ENCODE measurements around the gene ADAMTSL4. TPM values are rescaled to one million over a fixed set of nuclear protein-coding genes. Genes with fewer than 3 reads are reported as not detected.
A peak's percentile ranks its signal among the peaks of the same experiment; 100 is the strongest.

The ADAMTSL4 gene
- total and polyA plus RNA-seq, 9 of the 15 experiments (the other 6 are each of a cell fraction or from before 2014, with no cell fraction given), result 12.7 to 212 (median 35.6) TPM

GRCh38 chr1:150579110-150579944 is 30.1 kb downstream of the ADAMTSL4 start, which contains the start of gene MCL1 (continued):
- TF ChIP-seq, protein P1, sequence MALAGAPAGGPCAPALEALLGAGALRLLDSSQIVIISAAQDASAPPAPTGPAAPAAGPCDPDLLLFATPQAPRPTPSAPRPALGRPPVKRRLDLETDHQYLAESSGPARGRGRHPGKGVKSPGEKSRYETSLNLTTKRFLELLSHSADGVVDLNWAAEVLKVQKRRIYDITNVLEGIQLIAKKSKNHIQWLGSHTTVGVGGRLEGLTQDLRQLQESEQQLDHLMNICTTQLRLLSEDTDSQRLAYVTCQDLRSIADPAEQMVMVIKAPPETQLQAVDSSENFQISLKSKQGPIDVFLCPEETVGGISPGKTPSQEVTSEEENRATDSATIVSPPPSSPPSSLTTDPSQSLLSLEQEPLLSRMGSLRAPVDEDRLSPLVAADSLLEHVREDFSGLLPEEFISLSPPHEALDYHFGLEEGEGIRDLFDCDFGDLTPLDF (CRISPR knock-in tag; IDR thresholded peaks at IDR 0.05), result no peak
- TF ChIP-seq CCNT2 (IDR thresholded peaks at IDR 0.05; ENCODE audit: borderline replicate concordance, extremely low read depth, insufficient read length, low read depth, low read length), result peak; percentile 85
- no peak; the same call in 1 of the 2 replicates for TF ChIP-seq ZSCAN29 (IDR thresholded peaks at IDR 0.05)
- TF ChIP-seq POU5F1 (IDR thresholded peaks at IDR 0.05; ENCODE audit: borderline replicate concordance, low read depth, low read length, partially characterized antibody), result no peak
- no peak for TF ChIP-seq DPF2 (IDR thresholded peaks at IDR 0.05)
- no peak for TF ChIP-seq MTF1 (CRISPR knock-in tag; IDR thresholded peaks at IDR 0.05; ENCODE audit: borderline replicate concordance)
- TF ChIP-seq ZNF165 (CRISPR knock-in tag; IDR thresholded peaks at IDR 0.05; ENCODE audit: borderline replicate concordance), result no peak
- TF ChIP-seq BRD4 (IDR thresholded peaks at IDR 0.05), result peak; percentile 89
- TF ChIP-seq ZNF354B (CRISPR knock-in tag; IDR thresholded peaks at IDR 0.05), result no peak; the same call in 1 of the 2 replicates
- TF ChIP-seq POLR2AphosphoS5 (IDR thresholded peaks at IDR 0.05; ENCODE audit: control insufficient read depth, insufficient read depth, low read depth, low read length), result peak; percentile 99
- peak in 1 of 2 experiments; percentile 46; a peak in 1 of 4 replicates for TF ChIP-seq HDAC1 (IDR thresholded peaks at IDR 0.05)
- TF ChIP-seq STAG1 (CRISPR knock-in tag; IDR thresholded peaks at IDR 0.05; ENCODE audit: borderline replicate concordance), result peak; percentile 15; the same call in 1 of the 2 replicates
- TF ChIP-seq RBM14 (IDR thresholded peaks at IDR 0.05; ENCODE audit: borderline replicate concordance, insufficient read depth, low read depth, low read length), result peak; percentile 100
- peak; percentile 84; the same call in 1 of the 2 replicates for TF ChIP-seq LCOR (CRISPR knock-in tag; IDR thresholded peaks at IDR 0.05)
- no peak for TF ChIP-seq IFI16 (CRISPR knock-in tag; IDR thresholded peaks at IDR 0.05)
- peak in 1 of 2 experiments; percentile 43; a peak in 1 of 3 replicates for TF ChIP-seq CBX3 (IDR thresholded peaks at IDR 0.05; ENCODE audit: borderline replicate concordance in 1 of 2, low read length in 2 of 2)
- 0 out of 2 replicates have a peak, but pooled peaks have one; percentile 13 for TF ChIP-seq ZNF583 (CRISPR knock-in tag; IDR thresholded peaks at IDR 0.05)
- TF ChIP-seq ERF (CRISPR knock-in tag; IDR thresholded peaks at IDR 0.05), result peak; percentile 56; the same call in 1 of the 2 replicates
- no peak for TF ChIP-seq ZFP30 (CRISPR knock-in tag; IDR thresholded peaks at IDR 0.05; ENCODE audit: borderline replicate concordance)
- peak; percentile 67 for TF ChIP-seq HDAC3 (IDR thresholded peaks at IDR 0.05; ENCODE audit: borderline replicate concordance, partially characterized antibody)
- TF ChIP-seq ZNF518B (CRISPR knock-in tag; IDR thresholded peaks at IDR 0.05), result no peak
- TF ChIP-seq RFX5 (IDR thresholded peaks at IDR 0.05; ENCODE audit: low read depth, low read length), result no peak
- no peak for TF ChIP-seq MCM2 (IDR thresholded peaks at IDR 0.05; ENCODE audit: low read depth)
- TF ChIP-seq ILK (tag; IDR thresholded peaks at IDR 0.05; ENCODE audit: borderline replicate concordance, low read depth), result no peak

All from K562 (cell line).